ENCODE results near the gene IMMP2L. TPM values are rescaled to one million over a fixed set of nuclear protein-coding genes. Genes with fewer than 3 reads are reported as not detected.

The IMMP2L gene
- total and polyA plus RNA-seq, 4 donors: 7.3 to 21.1 (median 12.4) TPM

DNA sequence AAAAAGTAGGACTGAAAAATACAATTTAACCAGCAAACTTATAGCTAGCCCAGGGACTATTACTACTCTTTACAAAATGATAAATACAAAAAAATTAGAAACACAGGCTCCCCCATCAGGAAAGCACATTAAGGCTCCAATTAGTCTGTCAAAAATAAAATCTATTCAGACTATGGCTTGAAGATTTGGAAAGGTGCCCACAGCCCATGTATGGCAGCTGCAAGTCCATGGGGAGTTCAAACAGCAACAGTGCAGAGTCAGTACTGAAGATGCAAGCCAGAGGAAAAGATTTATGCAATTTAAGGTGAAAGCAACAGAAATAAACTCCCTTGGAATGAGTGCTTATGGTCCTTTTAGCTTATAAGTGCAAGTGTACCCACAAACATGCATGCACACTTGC lies 29.7 kb downstream of the IMMP2L start:
- no peak overlapping the region for H3K27ac ChIP-seq (ENCODE audit: low read depth in 1 of 2, low read length in 2 of 2)
- TF ChIP-seq EGR1 (IDR thresholded peaks at IDR 0.05; ENCODE audit: low read depth in 2 of 2): no peak
- TF ChIP-seq RXRA (IDR thresholded peaks at IDR 0.05): no peak
- TF ChIP-seq HNF4G (IDR thresholded peaks at IDR 0.05): no peak
- TF ChIP-seq, protein P1, sequence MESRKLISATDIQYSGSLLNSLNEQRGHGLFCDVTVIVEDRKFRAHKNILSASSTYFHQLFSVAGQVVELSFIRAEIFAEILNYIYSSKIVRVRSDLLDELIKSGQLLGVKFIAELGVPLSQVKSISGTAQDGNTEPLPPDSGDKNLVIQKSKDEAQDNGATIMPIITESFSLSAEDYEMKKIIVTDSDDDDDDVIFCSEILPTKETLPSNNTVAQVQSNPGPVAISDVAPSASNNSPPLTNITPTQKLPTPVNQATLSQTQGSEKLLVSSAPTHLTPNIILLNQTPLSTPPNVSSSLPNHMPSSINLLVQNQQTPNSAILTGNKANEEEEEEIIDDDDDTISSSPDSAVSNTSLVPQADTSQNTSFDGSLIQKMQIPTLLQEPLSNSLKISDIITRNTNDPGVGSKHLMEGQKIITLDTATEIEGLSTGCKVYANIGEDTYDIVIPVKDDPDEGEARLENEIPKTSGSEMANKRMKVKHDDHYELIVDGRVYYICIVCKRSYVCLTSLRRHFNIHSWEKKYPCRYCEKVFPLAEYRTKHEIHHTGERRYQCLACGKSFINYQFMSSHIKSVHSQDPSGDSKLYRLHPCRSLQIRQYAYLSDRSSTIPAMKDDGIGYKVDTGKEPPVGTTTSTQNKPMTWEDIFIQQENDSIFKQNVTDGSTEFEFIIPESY (IDR thresholded peaks at IDR 0.05): no peak
- TF ChIP-seq, protein P2, sequence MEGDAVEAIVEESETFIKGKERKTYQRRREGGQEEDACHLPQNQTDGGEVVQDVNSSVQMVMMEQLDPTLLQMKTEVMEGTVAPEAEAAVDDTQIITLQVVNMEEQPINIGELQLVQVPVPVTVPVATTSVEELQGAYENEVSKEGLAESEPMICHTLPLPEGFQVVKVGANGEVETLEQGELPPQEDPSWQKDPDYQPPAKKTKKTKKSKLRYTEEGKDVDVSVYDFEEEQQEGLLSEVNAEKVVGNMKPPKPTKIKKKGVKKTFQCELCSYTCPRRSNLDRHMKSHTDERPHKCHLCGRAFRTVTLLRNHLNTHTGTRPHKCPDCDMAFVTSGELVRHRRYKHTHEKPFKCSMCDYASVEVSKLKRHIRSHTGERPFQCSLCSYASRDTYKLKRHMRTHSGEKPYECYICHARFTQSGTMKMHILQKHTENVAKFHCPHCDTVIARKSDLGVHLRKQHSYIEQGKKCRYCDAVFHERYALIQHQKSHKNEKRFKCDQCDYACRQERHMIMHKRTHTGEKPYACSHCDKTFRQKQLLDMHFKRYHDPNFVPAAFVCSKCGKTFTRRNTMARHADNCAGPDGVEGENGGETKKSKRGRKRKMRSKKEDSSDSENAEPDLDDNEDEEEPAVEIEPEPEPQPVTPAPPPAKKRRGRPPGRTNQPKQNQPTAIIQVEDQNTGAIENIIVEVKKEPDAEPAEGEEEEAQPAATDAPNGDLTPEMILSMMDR (IDR thresholded peaks at IDR 0.05; ENCODE audit: low read depth, low read length, missing input control): no peak
- no peak for TF ChIP-seq RAD21 (IDR thresholded peaks at IDR 0.05)
- TF ChIP-seq HNF4A (conservative IDR thresholded peaks at IDR 0.05): no peak
- TF ChIP-seq, protein P3, sequence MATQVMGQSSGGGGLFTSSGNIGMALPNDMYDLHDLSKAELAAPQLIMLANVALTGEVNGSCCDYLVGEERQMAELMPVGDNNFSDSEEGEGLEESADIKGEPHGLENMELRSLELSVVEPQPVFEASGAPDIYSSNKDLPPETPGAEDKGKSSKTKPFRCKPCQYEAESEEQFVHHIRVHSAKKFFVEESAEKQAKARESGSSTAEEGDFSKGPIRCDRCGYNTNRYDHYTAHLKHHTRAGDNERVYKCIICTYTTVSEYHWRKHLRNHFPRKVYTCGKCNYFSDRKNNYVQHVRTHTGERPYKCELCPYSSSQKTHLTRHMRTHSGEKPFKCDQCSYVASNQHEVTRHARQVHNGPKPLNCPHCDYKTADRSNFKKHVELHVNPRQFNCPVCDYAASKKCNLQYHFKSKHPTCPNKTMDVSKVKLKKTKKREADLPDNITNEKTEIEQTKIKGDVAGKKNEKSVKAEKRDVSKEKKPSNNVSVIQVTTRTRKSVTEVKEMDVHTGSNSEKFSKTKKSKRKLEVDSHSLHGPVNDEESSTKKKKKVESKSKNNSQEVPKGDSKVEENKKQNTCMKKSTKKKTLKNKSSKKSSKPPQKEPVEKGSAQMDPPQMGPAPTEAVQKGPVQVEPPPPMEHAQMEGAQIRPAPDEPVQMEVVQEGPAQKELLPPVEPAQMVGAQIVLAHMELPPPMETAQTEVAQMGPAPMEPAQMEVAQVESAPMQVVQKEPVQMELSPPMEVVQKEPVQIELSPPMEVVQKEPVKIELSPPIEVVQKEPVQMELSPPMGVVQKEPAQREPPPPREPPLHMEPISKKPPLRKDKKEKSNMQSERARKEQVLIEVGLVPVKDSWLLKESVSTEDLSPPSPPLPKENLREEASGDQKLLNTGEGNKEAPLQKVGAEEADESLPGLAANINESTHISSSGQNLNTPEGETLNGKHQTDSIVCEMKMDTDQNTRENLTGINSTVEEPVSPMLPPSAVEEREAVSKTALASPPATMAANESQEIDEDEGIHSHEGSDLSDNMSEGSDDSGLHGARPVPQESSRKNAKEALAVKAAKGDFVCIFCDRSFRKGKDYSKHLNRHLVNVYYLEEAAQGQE (IDR thresholded peaks at IDR 0.05): no peak
- TF ChIP-seq JUND (IDR thresholded peaks at IDR 0.05): no peak
- DNase-seq (ENCODE audit: low spot score): no peak
- no peaks in the 10 kb centered on the region for H3K9me3 ChIP-seq (ENCODE audit: control insufficient read depth in 4 of 4, low read length in 3 of 4)
- H3K27me3 ChIP-seq (ENCODE audit: control insufficient read depth in 4 of 4, insufficient read depth in 4 of 4, low read length in 3 of 4): no peaks in the 10 kb centered on the region
- no peak overlapping the region for H3K9ac ChIP-seq (ENCODE audit: low read depth in 1 of 2, low read length in 2 of 2)
- no peaks in the 10 kb centered on the region for H3K36me3 ChIP-seq (ENCODE audit: control insufficient read depth in 4 of 4, insufficient read depth in 3 of 4, low read depth in 1 of 4, low read length in 3 of 4)
- H3K4me3 ChIP-seq (ENCODE audit: low read depth in 1 of 3, low read length in 3 of 3): no peak overlapping the region
- H3K4me1 ChIP-seq (ENCODE audit: control insufficient read depth in 4 of 4, insufficient read depth in 4 of 4, low read length in 3 of 4): peaks cover 3 to 18% (median 12%) of the 10 kb centered on the region in 4 donors

DNA sequence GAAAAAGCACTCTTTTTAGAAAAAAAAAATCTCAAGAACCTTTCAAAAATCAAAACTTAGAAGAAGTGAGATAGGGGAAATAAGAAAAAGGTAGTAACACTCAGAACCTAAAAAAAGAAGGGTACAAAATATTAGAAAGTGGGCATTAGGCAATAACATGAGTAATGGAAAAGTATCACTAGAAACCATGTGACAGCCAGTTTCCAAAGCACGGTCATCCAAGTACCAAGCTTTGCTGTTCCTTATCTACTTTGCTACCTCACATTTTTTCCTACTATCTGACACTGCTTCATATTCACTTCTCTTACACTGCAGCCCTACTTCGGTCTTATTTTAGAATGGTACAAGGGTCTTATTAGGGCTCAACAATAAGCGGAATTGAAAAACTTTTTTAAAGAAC lies 30.3 kb downstream of the IMMP2L start:
- Histone ChIP-seq H3K36me3 (ENCODE audit: control insufficient read depth in 4 of 4, insufficient read depth in 3 of 4, low read depth in 1 of 4, low read length in 3 of 4) (no peaks in the 10 kb centered on the region), H3K9me3 (ENCODE audit: control insufficient read depth in 4 of 4, low read length in 3 of 4) (no peaks in the 10 kb centered on the region), H3K4me1 (ENCODE audit: control insufficient read depth in 4 of 4, insufficient read depth in 4 of 4, low read length in 3 of 4) (peaks cover 3 to 14% (median 10%) of the 10 kb centered on the region in 4 donors), H3K27ac (ENCODE audit: low read depth in 1 of 2, low read length in 2 of 2) (no peak overlapping the region), H3K9ac (ENCODE audit: low read depth in 1 of 2, low read length in 2 of 2) (no peak overlapping the region), H3K27me3 (ENCODE audit: control insufficient read depth in 4 of 4, insufficient read depth in 4 of 4, low read length in 3 of 4) (no peaks in the 10 kb centered on the region), H3K4me3 (ENCODE audit: low read depth in 1 of 3, low read length in 3 of 3) (no peak overlapping the region)
- 86% methylated on average over 3 of the region's 3 CpGs for WGBS
- no peak for DNase-seq (ENCODE audit: low spot score)
- TF ChIP-seq JUND (IDR thresholded peaks at IDR 0.05): peak; percentile 24 to 44
- peak in 1 of 2 donors; percentile 49 for TF ChIP-seq EGR1 (IDR thresholded peaks at IDR 0.05; ENCODE audit: low read depth in 2 of 2)
- TF ChIP-seq FOXA1 (IDR thresholded peaks at IDR 0.05): no peak

DNA sequence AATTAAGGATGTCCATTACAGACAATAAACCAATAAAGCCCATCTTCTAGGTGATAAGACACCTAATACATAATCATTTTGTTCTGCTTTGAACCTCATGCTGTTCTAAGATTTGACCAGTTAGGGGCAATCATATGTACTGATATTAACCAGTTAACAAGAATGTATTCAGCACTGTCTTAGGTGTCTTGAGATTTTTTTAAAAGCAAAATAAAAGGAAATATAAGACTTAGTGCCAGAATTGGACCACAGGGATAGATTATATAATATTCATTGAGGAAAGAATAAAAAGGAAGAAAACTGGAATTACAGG lies 32.0 kb downstream of the IMMP2L start:
- no peak overlapping the region for H3K9ac ChIP-seq (ENCODE audit: low read depth in 1 of 2, low read length in 2 of 2)
- TF ChIP-seq, protein P3 (IDR thresholded peaks at IDR 0.05): no peak
- TF ChIP-seq, protein P1 (IDR thresholded peaks at IDR 0.05): no peak
- TF ChIP-seq, protein P4, sequence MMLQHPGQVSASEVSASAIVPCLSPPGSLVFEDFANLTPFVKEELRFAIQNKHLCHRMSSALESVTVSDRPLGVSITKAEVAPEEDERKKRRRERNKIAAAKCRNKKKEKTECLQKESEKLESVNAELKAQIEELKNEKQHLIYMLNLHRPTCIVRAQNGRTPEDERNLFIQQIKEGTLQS (IDR thresholded peaks at IDR 0.05): no peak
- H3K4me3 ChIP-seq (ENCODE audit: low read depth in 1 of 3, low read length in 3 of 3): no peak overlapping the region
- no peaks in the 10 kb centered on the region for H3K9me3 ChIP-seq (ENCODE audit: control insufficient read depth in 4 of 4, low read length in 3 of 4)
- H3K4me1 ChIP-seq (ENCODE audit: control insufficient read depth in 4 of 4, insufficient read depth in 4 of 4, low read length in 3 of 4): peaks cover 3 to 12% (median 10%) of the 10 kb centered on the region in 4 donors
- no peak for DNase-seq (ENCODE audit: low spot score)
- no peaks in the 10 kb centered on the region for H3K27me3 ChIP-seq (ENCODE audit: control insufficient read depth in 4 of 4, insufficient read depth in 4 of 4, low read length in 3 of 4)
- H3K27ac ChIP-seq (ENCODE audit: low read depth in 1 of 2, low read length in 2 of 2): no peak overlapping the region
- no peaks in the 10 kb centered on the region for H3K36me3 ChIP-seq (ENCODE audit: control insufficient read depth in 4 of 4, insufficient read depth in 3 of 4, low read depth in 1 of 4, low read length in 3 of 4)

Measured in liver (tissue), 9 donors.